GOT3 (cell line): ENCODE measurements around the gene DNM1L.
"Not testable (repeated sequence)": the region's sequence is repeated elsewhere in the genome, so short reads cannot be mapped to it uniquely, and the experiment has no call there.

Experiments
- DNase-seq: peaks from one replicate; lab custom pipeline; 2025; ENCODE audit warnings: mixed read lengths; lab: John Stamatoyannopoulos, UW

DNM1L gene

GRCh38 chr12:32697445-32697844, 18.3 kb downstream of the DNM1L start:
- no peak for DNase-seq

- no peak for DNase-seq
These were observed 19.2 kb downstream of the DNM1L start for GRCh38 chr12:32698285-32698684.

GRCh38 chr12:32699437-32699836, 20.3 kb downstream of the DNM1L start:
- not testable (repeated sequence) for DNase-seq

- no peak for DNase-seq
These were observed 23.4 kb downstream of the DNM1L start for GRCh38 chr12:32702473-32702872.

- no peak for DNase-seq
These were observed 23.8 kb downstream of the DNM1L start for GRCh38 chr12:32702946-32703345.

- no peak for DNase-seq
These were observed 26.7 kb downstream of the DNM1L start for GRCh38 chr12:32705783-32706182.

- DNase-seq, result no peak
These were observed 27.4 kb downstream of the DNM1L start for GRCh38 chr12:32706335-32707024.

- DNase-seq, result no peak
These were observed 29.8 kb downstream of the DNM1L start for GRCh38 chr12:32708926-32709325.

GRCh38 chr12:32714772-32715171, 35.7 kb downstream of the DNM1L start:
- no peak for DNase-seq

- no peak for DNase-seq
These were observed 39.8 kb downstream of the DNM1L start for GRCh38 chr12:32718926-32719325.

- not testable (repeated sequence) for DNase-seq
These were observed 46.2 kb downstream of the DNM1L start for GRCh38 chr12:32725308-32725707.

- no peak for DNase-seq
These were observed 47.2 kb downstream of the DNM1L start for GRCh38 chr12:32726286-32726685.

- no peak for DNase-seq
These were observed 48.1 kb downstream of the DNM1L start for GRCh38 chr12:32727237-32727636.

- no peak for DNase-seq
These were observed 55.9 kb downstream of the DNM1L start for GRCh38 chr12:32734952-32735351.

- no peak for DNase-seq
These were observed 57.3 kb downstream of the DNM1L start for GRCh38 chr12:32736445-32736844.

- no peak for DNase-seq
These were observed 58.6 kb downstream of the DNM1L start for GRCh38 chr12:32737715-32738114.

- no peak for DNase-seq
These were observed 60.2 kb downstream of the DNM1L start for GRCh38 chr12:32739279-32739678.

GRCh38 chr12:32742133-32742532, 63.0 kb downstream of the DNM1L start:
- DNase-seq, result no peak

- DNase-seq, result no peak
These were observed 64.2 kb downstream of the DNM1L start for GRCh38 chr12:32743264-32743663.

GRCh38 chr12:32753605-32754004, 74.5 kb downstream of the DNM1L start:
- no peak for DNase-seq

GRCh38 chr12:32754111-32754510, 75.0 kb downstream of the DNM1L start:
- no peak for DNase-seq

GRCh38 chr12:32755051-32755653, 76.1 kb downstream of the DNM1L start:
- DNase-seq, result peak; percentile 22

GRCh38 chr12:32755654-32756475, 76.8 kb downstream of the DNM1L start, which contains the start of gene YARS2:
Gene YARS2, minus strand, starts transcription at chr12:32755897. Its CDS starts 23 bp downstream, at chr12:32755874.
- peak; percentile 70 for DNase-seq
